Measurements from ENCODE around the gene UBR4.

- TF ChIP-seq EZH2 (IDR thresholded peaks at IDR 0.05; ENCODE audit: low read length) = no peak
- no peak for TF ChIP-seq CTCF (optimal IDR thresholded peaks at IDR 0.05 in 1 of 3, IDR thresholded peaks at IDR 0.05 in 1 of 3, conservative IDR thresholded peaks at IDR 0.05 in 1 of 3; ENCODE audit: extremely low read depth in 1 of 3, insufficient read depth in 2 of 3, low read length in 3 of 3)
Observed at GRCh38 chr1:19222573-19222972, 12.5 kb upstream of the UBR4 start.

Measured in keratinocyte (primary cell).